NCI-H2196 treated with DMSO at 0.1 percent for 48 hours (cell line): Measurements from ENCODE around the gene ATXN7L1.

Source experiments
- DNase-seq: peaks from one replicate; lab custom pipeline; 2025; ENCODE audit not compliant: unreplicated experiment; lab: John Stamatoyannopoulos, UW

Gene ATXN7L1

DNA sequence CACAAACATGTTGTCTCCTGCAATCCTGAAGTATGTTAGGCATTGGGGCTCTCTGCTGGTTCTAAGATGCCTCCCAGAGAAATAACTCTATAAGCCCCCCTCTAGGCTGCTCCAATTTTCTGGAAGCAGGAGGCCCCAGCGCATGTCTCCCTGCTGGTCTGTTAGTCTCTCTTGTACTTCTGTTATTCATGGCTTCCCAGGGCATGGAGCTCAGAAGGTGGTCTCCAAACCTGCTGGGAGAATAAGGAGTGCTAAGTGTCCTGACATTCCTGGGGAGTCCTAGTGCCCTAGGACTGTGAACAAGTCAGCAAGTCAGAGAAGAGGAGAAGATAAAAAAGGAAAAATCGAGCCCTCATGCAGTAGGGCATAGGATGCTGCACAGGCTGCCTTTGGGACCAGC lies 224.6 kb downstream of the ATXN7L1 start:
- DNase-seq = no peak

DNA sequence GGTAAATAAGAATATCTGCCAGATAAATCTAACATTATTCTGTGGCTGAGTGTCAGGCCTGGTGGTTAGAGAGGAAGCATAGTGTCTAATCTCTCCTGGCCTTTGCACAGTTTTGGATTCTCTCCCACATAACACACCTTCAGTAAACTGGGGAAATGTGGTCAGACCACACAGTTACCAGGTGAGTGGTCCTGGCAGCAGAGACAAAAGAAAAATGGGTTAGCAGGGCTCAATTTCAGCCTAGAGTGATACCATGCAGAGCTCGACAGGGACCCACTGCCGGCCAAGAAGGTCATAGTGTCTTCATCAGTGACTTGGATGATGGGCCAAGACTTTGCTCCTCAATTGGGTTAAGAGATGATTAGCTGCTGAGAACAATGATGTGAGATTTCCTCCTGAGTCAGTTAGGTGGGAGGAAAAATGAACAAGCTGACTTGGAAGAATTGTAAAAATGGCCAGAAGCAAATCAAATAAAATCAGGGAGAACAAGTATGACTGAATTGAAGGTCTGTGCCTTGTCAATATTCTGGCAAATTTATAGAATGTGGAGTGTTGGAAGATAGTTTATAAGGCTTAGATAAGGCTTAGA lies 225.9 kb downstream of the ATXN7L1 start:
- no peak for DNase-seq

DNA sequence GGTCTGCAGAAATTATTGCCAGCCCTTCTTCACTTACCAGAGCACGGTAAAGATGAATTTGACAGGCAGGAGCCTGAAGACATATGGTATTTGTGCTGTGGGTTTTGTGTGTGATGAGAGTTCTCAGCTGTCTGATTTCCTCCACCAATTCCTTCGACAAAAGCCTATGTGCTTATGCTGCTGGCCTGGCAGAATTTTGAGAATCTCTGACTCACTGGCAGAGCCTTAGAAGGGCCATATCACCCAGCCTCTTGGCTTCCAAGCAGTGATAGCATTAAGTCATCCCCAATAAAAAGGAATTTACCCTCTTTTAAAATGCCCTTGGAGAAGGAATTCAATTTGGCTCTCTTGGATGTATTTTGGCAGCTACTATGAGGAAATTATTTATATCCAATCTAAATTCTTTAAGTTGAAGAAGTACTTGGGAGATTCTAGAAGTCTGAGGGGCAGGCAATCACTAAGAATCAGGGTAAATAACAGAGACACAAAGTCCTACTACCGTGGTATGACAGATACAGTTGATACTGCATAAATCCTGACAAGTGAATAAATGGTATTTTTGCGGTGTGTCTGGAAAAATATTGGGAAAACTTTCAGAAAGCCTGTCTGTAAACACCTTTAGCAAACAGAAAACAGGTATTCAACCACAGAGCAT lies 226.5 kb downstream of the ATXN7L1 start:
- DNase-seq = no peak

DNA sequence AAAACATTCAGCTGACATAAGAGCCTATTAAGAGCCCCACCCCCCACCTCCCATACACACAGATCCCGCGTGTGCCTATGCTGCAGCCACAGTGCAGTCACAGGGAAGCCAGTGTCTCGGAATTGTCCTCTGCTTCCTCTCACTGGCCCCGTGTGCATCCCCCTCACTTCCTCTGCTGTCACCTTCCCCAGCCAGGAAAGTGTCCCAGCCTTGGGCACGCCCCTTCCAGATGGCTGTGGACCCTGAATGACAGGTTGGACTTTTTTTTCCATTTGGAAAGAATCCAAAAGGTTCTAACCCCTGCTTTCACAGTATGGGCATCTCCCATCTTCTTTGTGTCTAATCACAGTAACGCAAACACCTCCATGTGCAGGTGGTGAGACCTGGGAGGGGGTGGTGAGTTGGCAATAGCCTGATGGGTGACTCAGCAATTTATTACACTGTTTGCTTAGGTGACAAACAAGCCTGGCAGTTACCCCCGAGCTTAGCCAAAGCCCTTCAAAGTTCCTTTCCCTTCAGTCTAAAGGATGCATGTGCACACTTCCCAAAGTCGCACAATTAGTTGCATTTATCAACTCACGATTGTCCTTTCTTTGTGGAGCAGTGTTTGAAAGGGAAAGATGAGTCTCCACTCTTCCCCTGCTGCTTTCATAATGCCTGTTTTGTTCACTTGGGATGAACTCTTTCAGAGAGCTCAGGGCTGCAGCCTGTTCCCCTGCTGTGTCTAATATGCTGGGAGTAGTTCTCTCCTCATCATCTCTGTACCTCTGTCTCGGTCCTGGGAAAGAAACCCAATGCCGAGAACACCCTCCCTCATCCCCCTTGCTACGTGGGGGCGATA lies 227.6 kb downstream of the ATXN7L1 start:
- peak; percentile 56 for DNase-seq

DNA sequence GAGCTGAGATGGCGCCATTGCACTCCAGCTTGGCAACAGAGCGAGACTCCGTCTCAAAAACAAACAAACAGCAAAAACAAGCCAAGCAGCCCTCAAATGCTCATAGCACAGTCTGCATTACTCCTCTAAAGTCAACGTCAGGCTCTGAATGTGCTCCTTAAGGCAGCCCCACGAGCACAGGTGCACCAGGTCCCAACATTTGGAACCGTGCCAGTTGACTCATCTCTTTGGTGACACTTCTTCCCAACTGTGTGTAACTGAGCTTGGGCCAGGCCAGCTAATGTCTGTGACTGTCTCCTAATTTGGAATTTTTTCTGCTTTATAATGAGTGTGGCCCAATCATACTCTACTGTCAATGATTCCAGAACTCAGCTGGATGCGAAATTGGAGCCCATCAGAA lies 228.8 kb downstream of the ATXN7L1 start:
- DNase-seq = no peak

DNA sequence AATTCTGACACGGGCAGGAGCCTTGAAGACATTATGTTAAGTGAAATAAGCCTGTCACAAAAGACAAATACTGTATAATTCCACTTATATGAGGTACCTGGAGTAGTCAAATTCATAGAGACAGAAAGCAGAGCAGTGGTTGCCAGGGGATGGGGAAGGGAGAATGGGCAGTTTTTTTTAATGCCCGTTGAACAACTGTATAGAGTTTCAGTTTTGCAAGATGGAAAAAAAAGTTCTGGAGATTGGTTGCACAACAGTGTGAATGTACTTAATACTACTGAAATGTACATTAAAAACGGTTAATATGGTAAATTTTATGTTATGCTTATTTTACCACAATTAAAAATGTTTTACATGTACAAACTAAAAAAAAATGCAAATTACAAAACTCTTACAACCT lies 231.5 kb downstream of the ATXN7L1 start:
- no peak for DNase-seq

DNA sequence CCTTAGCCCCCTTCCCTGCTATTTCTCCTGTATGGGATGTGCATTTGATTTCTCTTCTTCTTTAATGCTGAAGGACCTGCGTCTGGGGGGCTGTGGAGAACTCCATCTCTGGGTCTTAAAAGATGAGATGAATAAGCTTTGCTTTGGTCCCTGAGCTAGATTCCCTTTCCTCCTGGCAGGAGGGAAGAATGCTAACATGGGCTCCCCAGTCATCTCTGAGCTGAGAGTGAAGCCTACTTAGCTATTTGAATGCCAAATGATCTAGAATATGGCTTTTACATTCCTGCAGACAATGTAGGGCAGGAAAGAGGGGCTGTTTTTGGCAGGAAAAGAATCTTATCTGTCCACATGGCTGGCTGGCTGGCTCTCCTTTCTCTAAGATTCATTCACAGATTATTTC lies 232.5 kb downstream of the ATXN7L1 start:
- no peak for DNase-seq

DNA sequence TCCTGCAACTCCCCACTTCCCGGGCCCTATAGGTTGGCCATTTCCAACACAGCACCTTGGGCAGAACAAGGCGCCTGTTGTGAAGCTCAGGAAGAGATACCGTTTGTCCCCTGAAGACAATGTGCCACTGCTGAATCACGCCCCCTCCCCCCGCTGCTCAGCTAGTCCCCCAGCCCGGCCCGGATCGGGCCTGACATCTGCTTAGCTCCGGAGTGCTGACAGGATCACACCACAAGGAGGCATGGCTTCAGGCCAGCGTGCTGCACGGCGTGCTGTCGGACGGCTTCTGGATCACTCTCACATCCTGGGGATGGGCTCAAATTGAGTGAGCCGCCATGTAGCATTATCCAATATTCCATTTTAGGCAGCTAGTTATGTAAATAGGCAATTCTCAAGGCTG lies 233.0 kb downstream of the ATXN7L1 start:
- no peak for DNase-seq

DNA sequence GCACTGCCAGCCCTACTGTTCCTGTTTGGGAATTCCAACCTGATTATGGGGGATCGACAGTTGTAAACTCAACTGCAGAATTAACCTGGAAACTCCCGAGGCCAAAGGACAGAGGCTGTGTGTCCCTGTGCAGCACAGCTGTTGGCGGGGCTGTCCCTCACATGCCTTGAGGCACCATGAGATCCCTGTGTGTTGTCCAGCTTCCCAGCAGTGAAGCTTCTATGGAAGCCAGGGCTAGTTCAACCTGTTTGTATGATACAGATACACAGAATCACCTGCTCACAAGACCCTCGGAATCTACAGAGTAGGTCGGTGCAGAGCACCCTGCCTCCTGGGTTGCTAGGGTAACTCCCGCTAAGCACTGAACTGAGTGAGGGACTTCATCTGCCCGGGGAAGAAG lies 234.1 kb downstream of the ATXN7L1 start:
- no peak for DNase-seq

DNA sequence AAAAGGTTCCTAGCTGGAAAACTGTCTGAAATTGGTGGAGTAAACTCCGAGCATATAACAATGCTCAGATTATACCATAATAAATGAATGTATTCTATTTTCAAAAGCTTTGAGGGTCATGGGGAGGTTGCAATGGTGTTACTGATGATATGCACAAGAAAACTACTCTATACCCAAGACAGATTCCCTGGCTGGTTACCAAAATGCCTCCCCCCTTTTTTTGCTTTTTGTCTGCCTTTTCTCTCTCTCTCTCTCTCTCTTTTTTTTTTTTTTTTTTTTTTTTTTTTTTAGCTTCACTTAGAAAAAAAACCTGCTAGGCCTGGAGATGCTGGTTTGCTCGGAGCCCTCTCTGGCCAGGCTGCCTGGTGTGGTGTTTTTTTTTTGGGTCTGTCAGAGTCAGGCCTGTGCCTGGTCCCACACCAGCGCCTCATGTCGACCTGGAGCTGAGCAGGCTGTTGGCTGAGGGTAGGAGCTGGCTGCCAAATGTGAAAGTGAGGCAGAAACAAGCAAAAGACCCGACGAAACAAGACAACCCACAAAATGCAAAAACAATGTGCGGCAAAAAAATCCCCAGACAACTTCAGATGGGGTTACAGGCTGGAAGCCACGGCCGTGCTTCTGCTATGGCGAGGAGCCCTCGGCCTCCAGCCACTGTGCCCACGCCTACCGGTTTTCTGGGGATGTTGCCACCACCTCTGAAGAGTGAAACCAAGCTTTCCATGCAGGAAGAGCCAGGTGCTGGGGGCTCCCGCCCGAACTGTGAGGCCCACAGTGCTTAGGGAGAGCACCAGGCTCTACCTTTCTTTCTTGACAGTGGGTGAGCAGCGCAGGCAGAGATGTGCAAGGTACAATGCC lies 235.2 kb downstream of the ATXN7L1 start:
- no peak for DNase-seq

DNA sequence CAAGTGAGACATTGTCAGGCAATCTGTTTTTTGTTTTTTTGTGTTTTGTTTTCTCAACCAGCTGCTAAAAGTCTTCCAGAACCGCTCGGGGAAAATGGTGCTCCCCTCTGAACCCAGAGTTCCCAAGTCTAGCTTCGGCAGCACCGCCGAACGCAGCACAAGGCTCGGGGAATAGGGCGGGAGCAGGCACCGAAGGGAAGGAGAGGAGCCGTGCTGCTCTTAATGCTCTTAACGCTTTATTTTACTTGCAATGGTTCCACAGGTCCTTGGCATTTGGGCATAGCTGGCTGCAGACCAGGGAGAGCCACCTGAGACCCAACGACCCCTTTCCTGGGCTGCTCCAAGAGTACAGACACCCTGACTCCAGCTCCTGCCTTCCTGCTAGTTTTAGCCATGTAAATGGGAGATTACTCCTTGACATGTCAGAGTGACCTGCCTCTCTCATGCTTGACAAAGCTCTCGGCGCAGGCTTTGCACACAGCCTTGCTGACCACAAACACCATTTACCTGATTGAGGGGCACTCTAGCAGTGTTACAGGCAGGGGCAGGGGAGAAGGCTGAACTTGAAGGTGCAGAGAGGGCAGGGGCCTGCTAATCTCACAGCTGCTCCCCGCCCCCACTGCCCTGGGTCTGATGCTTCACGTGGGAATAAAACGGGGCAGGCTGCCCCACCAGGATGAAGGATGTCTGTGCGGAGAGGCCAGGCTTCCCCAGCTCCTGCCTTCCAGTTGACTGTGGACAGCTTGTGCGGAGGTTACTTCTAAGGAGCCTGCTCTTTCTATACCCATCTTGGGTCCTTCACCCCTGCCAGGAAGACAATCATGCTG lies 236.5 kb downstream of the ATXN7L1 start:
- no peak for DNase-seq

DNA sequence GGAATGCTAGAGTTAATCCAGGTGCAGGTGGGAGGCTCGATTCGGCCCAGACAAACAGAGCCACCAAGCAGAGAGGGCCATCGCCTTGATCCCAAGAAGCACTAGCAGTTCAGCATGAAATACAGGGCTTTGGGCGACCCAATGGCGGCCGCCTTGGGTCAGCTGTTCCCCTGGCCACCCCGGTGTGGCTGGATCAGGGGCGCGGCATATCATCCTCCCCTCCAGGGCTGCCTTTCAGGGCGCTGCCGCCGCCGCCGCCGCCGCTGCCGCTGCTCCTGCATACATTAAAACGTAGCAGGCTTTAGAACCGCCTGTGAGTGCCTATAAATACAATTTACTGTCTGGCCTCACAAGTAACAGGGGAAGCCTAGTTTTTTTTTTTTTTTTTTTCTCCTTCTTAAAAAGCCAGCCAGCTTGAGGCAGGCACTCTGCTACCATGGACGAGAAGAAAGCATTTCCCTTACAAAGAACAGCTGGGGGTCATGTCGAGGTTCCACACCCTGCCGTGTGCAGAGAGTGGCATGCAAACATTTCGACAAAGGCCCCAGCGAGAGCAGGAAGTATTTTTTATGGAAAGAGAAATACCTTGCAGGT lies 237.4 kb downstream of the ATXN7L1 start:
- no peak for DNase-seq

DNA sequence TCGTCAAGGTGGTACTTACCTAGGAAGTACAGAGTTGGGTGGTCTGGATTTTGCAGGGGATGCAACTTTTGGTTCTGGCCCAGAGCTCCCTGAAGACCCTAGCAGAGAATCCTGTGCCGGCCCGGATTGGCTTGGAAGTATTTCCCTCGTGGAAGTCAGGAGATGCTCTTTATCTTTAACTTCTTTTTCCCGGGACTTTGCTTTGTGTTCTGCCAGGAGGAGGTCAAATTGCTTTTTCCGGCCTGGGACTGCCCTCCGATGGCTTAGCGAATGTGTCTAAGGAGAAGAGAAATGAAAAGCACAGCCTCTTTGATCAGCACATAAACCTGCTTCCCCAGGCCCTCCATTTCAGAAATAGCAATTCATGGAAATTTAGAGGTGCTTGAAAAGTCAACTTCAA lies 238.1 kb downstream of the ATXN7L1 start:
- DNase-seq = no peak

DNA sequence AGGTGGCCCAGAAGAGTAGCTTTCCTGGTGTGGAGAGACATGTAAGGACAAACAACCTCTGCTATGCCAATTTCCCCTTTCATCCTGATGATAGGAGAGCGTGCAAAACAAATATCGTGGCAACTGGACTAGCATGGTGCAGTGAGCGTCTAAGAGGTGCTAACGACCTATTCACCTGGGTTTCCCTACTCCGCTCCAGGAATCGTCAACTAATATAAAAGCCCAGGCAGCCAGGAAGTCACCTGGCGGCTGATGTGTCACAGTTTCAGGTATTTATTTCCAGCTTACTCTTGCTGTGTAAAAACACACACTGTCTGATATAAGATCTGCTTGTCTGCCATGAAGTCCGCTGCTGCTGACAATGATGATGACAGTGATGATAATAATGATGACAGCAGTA lies 238.6 kb downstream of the ATXN7L1 start:
- peak; percentile 57 for DNase-seq

DNA sequence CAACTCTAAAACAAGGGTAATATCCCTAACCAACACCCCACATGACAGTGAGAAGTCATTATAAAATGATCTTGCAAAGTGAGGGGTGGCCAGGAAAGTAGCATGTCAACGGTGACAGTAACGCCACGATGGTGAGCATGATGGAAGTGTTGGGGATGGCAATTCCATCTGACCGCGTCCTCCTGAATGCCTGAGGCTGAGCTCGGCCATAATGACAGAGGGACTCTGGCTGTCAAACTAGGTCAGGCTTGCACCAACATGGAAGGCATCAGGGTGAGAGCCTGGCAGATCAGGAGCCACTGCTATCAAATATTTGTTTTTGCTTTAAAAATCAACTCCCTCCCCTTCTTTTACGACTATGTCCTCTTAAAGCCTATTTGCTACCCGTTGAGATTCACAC lies 239.4 kb downstream of the ATXN7L1 start:
- no peak for DNase-seq

DNA sequence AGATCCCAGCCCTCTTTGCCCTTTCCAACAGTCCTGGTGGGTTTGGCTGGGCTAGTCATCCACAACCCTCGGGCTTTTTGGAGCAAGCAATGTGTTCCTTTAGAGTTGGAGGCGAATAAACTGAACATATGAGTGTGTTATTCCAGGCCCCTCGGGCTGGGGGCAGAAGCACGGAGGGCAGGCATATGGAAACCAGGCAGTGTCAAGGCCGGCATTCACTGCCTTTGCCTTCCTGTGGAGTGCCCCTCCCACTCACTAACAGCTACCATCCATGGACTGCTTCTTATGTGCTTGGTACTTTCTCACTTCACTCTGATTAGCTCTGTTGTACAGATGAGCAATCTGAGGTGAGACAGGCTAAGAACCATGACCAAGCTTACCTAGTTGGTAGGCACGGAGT lies 241.2 kb downstream of the ATXN7L1 start:
- no peak for DNase-seq

DNA sequence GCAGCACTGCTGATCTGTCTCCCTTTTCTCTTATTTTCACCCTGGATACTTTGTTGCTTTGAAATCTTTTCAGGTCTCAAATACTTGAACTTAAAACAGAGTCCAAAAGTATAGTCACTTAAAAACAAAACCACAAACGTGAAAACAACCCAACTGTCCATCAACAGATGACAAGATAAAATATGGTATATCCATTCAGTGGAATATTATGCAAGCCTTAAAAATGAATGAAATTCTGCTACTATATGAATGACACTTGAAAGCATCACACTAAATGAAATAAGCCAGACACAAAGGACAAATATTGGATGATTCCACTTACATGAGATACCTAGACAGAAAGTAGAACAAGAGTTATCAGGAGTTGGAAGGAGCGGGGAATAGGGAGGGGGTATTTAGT lies 250.4 kb downstream of the ATXN7L1 start:
- no peak for DNase-seq

DNA sequence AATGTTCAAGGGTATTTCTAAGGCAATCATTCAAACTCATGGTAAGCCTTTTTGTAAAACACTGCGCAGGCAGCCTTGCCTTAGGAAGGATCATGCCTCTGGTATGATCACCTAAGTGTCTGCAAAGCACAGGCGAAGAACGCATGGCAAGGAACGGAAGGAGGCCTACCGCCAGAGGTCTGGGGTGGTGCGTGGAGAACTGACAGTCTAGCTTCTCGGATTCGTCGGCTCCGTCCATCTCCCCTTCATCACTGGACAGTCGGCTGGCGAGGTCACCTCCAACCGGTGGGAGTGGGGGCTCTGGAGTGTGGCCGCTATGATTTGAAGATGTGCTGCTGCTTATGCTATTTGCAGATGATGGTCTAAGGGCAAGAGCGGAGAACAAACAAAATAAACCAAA lies 252.5 kb downstream of the ATXN7L1 start:
- DNase-seq = no peak

DNA sequence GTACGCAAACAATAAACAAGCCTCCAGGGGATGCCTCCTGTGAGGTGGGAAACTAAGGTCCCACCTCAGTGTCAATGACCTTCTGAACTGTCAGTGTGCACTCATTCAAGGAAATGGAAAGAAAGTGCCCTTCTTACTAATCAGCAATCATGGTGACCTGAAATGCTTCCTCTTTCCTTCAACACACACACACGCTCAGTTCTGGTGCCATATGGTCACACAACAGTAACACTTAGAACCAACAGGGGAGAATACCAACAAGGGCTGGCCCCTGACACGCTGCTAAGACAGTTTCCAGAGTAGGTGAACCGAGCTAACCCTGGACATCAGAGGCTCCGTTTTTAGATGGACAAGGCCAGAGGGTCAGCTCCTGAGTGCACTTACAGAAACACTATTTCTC lies 253.0 kb downstream of the ATXN7L1 start:
- no peak for DNase-seq

DNA sequence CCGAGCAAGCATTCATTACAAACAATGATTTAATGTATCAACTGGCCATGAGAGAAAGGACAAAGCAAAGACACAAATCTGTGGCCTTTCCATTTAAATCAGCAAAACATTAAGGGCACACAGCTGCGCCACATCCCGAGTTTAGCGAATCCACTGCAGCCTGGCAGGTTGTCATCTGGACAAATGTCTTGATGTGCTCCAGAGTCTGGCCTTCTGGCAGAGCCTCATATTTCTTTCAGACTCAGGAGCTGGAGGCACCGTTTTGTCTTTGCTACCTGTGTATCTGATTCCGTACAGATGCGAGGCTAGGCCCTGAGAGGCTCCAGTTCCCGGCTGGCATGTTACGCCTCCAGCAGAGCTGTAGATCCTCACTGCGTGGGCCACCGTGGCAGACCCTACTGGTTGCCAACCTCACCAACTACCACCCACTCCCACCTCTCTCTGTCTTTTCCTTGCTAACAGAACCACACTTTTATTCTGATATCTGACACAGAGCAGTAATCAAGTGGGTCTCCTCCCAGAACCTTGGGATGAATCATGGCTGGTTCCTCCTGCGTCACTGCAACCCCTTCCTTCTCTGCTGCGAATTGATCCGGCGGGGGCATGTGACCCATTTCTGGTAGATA lies 254.2 kb downstream of the ATXN7L1 start:
- no peak for DNase-seq
